Measurements from ENCODE around the gene ACLY.
"Not testable (repeated sequence)": the region's sequence is repeated elsewhere in the genome, so short reads cannot be mapped to it uniquely, and the experiment has no call there.

Gene ACLY

GRCh38 chr17:41871789-41872188, 47.0 kb downstream of the ACLY start:
- no peak for DNase-seq (ENCODE audit: low spot score)

- DNase-seq (ENCODE audit: low spot score), result no peak
Measured at GRCh38 chr17:41870627-41871026, 48.1 kb downstream of the ACLY start.

GRCh38 chr17:41870097-41870496, 48.7 kb downstream of the ACLY start:
- DNase-seq (ENCODE audit: low spot score), result no peak

GRCh38 chr17:41869426-41869825, 49.3 kb downstream of the ACLY start:
- DNase-seq (ENCODE audit: low spot score), result no peak

- DNase-seq (ENCODE audit: low spot score), result no peak
Measured at GRCh38 chr17:41868568-41868967, 50.2 kb downstream of the ACLY start.

- DNase-seq (ENCODE audit: low spot score), result no peak
Measured at GRCh38 chr17:41865596-41865893, 53.2 kb downstream of the ACLY start.

- DNase-seq (ENCODE audit: low spot score), result peak; percentile 96
Measured at GRCh38 chr17:41864836-41865595, 53.7 kb downstream of the ACLY start, which contains the start of gene KLHL11. Gene KLHL11, minus strand, starts transcription at chr17:41865423. Its CDS starts 53 bp downstream, at chr17:41865370.

GRCh38 chr17:41864498-41864835, 54.3 kb downstream of the ACLY start:
- DNase-seq (ENCODE audit: low spot score), result no peak

- no peak for DNase-seq (ENCODE audit: low spot score)
Measured at GRCh38 chr17:41863074-41863848, 55.5 kb downstream of the ACLY start.

- DNase-seq (ENCODE audit: low spot score), result no peak
Measured at GRCh38 chr17:41860254-41860931, 58.4 kb downstream of the ACLY start.

- DNase-seq (ENCODE audit: low spot score), result not testable (repeated sequence)
Measured at GRCh38 chr17:41851382-41851781, 67.4 kb downstream of the ACLY start.

- DNase-seq (ENCODE audit: low spot score), result no peak
Measured at GRCh38 chr17:41849251-41849990, 69.3 kb downstream of the ACLY start.

GRCh38 chr17:41848788-41849187, 70.0 kb downstream of the ACLY start:
- no peak for DNase-seq (ENCODE audit: low spot score)

- no peak for DNase-seq (ENCODE audit: low spot score)
Measured at GRCh38 chr17:41844971-41845370, 73.8 kb downstream of the ACLY start.

- not testable (repeated sequence) for DNase-seq (ENCODE audit: low spot score)
Measured at GRCh38 chr17:41840781-41841180, 78.0 kb downstream of the ACLY start.

- not testable (repeated sequence) for DNase-seq (ENCODE audit: low spot score)
Measured at GRCh38 chr17:41839448-41839847, 79.3 kb downstream of the ACLY start.

GRCh38 chr17:41837761-41838538, 80.8 kb downstream of the ACLY start, which contains the start of gene KLHL10:
Gene KLHL10, plus strand, starts transcription at chr17:41837825. Its CDS starts 108 bp downstream, at chr17:41837933.
- DNase-seq (ENCODE audit: low spot score), result no peak

GRCh38 chr17:41836550-41837196, 82.1 kb downstream of the ACLY start:
- DNase-seq (ENCODE audit: low spot score), result no peak

- DNase-seq (ENCODE audit: low spot score), result peak; percentile 96
Measured at GRCh38 chr17:41835800-41836549, 82.8 kb downstream of the ACLY start, which contains the start of gene NT5C3B. Gene NT5C3B, minus strand, starts transcription at chr17:41836232. Its CDS starts 39 bp downstream, at chr17:41836193.
